GM18870 (cell line): ENCODE data around the gene ASIC5.
"Not testable (repeated sequence)": the region's sequence is repeated elsewhere in the genome, so short reads cannot be mapped to it uniquely, and the experiment has no call there.

Experiments
- ATAC-seq: cut with Tn5 transposase; IDR thresholded peaks from one replicate; pipeline ENCODE4 v1.9.1; 2021; ENCODE audit warnings: moderate library complexity; ENCODE audit not compliant: unreplicated experiment

The ASIC5 gene

DNA sequence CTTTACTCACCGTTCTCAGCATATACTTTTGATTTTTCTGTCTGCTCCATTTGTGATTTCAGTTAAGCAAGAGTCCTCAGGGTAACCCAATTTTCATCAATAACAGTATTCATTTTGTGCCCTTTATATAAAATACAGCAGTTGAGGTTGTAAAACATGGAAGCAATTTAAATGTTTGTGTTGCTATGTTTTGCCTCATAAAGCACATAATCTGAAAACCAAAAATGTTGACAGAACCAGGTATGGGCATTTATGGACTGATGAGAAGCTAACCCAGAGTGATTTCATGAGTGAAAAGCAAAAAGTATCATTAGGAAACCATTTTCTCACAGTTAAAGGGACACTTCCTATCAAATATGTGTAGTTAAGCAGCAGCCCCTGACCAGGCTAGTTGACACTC is at the start of gene ASIC5:
TSS of gene ASIC5 (minus strand) at position 101 of the 400 bp plus-strand sequence. CDS start at position 50, 51 bp downstream.
- ATAC-seq, result no peak

DNA sequence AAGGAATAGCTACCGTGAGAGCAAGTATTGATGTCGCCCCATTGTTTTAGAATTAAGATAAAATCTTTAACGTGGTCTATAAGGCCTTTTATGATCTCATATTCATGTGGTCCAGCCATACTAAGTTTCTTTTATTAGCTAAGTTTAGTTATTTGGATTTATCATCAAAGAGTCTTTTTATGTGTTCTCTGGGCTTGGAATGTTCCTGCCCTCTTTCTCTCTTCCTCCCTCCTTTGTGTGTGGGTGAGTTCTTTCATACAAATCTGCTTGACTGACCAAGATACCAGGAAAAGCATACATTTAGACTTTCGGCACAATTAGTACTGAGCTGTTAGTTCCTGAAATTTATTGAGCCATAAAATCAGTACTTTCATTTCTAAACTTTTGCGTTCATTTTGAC is 48.7 kb upstream of the ASIC5 start:
- no peak for ATAC-seq

- no peak for ATAC-seq
These were observed 45.8 kb upstream of the ASIC5 start for GRCh38 chr4:155911905-155912304.

DNA sequence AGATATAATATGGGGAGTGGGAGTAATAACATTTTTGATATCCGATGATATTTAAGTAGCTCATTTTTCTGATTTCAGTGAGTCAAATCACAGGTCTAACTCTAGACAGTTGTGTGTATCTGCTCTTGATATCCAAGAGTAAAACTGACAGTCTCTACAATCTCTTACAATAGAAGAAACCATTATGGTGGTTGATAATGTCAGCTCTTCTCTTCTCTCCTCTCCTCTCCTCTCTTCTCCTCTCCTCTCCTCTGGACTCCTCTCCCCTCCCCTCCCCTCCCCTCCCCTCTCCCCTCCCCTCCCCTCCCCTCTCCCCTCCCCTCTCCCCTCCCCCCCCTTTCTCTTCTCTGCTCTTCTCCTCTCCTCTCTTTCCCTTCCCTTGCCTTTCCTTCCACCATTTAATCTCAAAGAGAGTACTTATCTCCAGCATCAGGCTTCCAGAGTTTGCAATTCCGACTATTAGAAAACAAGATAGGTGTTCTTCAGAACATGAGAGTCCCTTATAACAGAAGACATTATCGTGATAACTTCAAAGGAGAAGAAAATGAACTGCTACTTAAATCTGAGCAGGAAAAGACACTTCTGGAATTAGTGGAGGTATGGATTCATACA is 43.6 kb upstream of the ASIC5 start:
- ATAC-seq, result no peak

- no peak for ATAC-seq
These were observed 42.4 kb upstream of the ASIC5 start for GRCh38 chr4:155908187-155909139.

- no peak for ATAC-seq
These were observed 41.5 kb upstream of the ASIC5 start for GRCh38 chr4:155907556-155907955.

DNA sequence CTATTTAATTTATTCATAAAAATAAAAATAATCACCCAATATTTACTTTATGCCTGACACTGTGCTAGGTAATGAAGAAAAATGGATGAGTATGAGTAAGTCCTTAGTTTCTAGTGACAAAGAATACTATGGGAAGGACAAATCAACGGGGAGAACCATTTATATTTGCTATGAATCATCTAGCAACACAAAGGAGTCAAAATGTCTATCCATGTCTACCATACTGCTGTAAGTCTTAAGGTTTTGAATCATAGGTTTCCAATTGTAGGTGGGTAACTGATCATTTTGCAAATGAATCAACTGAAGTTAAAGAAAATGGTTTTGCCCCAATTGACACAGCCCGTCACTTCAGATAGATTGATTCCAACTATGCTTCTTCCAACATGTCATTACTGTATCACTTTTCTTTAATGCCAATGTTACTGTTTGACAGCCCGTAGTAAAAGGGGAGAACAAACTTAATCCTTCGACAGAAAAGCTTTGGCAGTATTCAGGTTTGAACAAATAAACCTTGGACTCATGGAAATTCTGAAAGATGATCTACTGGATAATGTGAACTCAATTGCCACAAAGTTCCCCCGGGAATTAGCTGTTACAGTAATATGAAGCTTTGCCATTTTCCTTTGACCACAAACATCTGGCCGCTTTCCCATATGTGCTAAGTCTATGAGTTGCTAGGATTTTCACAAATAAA is 40.6 kb upstream of the ASIC5 start:
- ATAC-seq, result no peak

DNA sequence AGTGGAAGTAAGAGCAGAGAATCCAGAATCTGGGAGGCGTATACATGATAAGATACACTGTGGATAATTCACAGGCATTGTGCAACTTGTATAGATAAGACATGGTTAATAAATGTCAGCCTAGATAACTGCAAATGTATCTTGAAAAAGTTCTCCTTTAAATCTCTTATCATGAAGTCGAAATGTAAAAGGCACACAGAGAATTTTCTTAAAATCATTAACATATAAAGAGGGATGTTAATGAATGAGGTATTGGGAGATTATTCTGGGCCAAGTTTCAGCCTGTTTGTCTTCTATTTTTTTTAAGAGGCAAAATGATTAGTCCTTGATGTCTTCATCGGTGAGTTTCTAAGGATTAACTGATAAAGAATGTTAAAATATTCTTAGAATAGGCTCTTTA is 38.3 kb upstream of the ASIC5 start:
- ATAC-seq, result no peak

- ATAC-seq, result no peak
These were observed 37.4 kb upstream of the ASIC5 start, which contains the start of gene TDO2 for GRCh38 chr4:155903453-155903852. Gene TDO2 (plus strand): TSS chr4:155903696. CDS start chr4:155903759, 63 bp downstream.

DNA sequence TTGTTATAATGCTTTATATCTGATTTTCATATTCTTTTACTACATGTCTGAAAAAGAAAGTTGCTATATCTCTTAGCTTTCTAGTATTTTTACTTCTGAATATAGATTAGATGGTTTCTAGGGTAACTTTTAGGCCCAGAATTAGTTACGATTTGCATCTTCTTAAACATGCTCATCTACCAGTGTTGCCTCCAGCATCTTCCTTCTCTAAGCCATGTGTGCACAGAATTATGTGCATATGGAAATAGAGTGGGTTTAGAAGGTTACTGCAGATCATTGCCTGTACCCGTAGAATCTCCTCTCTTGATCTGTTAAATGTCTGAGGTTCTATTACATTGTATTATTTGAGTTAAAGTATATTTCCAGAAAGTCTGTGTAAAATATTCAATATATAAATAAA is 34.9 kb upstream of the ASIC5 start:
- no peak for ATAC-seq

DNA sequence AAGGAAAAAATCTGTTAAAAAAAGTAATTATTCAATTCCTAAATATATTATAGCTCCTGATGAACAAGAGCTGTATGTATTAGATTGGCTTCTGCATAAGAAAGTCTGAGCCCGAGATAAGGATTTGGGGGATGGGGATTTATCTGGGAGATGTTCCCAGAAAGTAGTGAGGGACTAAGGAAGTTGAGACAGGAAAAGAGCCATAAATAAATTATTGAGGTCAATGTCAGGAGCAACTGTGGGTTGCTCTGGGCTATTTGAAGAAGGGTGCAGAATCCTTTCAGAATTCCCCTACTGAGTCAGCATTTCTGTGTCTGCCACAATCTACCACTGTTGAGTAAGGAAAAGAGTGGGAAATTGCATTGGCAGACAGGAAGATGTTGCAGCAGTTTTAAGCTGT is 34.3 kb upstream of the ASIC5 start:
- ATAC-seq, result no peak

- no peak for ATAC-seq
These were observed 33.8 kb upstream of the ASIC5 start for GRCh38 chr4:155899891-155900290.

DNA sequence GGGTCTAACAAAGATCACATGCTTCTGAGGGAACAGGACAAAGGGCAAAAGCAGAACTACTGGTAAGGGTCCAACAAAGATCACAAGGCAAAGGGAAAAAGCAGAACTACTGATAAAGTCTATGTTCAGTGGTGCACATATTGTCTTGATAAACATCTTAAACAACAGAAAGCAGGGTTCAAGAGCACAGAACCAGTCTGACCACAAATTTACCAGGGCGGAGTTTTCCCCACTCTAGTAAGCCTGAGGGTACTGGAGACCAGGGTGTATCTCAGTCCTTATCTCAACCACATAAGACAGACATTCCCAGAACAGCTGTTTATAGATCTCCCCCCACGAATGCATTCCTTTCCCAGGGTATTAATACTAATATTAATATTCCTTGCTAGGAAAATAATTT is 32.3 kb upstream of the ASIC5 start:
- not testable (repeated sequence) for ATAC-seq

GRCh38 chr4:155891058-155891457 is 25.0 kb upstream of the ASIC5 start:
- no peak for ATAC-seq

DNA sequence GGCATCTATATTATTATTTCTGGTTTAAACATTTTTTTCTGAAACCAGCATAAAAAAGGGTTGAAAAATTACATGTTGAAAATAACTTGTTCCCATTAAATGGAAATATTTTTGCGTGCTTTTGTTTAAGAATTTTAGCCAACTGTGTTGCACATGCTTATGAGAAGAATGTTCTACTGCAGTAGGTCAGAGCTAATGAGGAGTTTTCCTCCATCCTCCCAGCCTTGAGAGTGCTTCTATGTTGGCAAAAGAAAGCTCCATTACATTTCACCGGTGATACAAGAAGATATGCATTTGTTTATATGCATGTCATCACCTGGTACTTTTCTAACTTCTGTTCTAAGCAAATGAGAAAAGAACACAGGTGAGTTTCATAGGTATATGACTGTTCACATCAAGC is 23.9 kb upstream of the ASIC5 start:
- ATAC-seq, result no peak

DNA sequence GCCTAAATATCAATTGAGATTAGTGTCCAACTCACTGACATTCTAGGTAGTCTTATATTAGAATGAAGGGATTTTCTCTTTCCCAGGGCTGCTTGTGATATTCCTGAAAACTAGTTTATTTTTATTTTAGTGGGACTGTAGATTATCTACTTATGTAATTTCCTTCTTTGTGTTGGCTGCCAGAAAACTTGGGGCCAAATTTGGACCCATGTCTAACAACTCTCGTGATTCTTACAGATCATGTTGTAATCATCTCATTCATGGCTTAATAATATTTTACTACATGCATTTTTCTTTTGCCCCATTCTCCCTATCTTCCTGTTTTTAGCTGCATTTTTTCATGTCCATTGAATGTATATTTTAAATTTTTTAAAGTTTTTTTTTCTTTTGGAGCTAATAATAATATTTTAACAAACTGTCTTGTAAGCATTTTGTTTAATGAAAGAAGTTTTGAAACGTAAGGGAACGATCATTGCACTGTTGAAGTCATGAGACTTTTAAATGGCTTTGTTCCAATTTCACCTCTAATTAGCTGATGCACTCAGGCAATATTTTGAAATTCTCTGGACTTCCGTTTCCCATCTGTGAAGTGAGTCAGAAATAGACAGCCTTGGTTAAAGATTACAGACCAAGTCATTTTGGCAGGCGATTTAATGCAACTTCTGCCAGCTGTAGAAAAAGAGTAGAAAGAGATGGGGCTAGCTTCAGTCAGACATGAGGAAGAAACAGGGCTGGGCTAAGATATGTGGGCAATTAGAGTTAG is 23.1 kb upstream of the ASIC5 start:
- peak; percentile 98 for ATAC-seq

GRCh38 chr4:155887847-155888570 is 21.9 kb upstream of the ASIC5 start:
- no peak for ATAC-seq

- no peak for ATAC-seq
These were observed 21.0 kb upstream of the ASIC5 start for GRCh38 chr4:155887045-155887444.

DNA sequence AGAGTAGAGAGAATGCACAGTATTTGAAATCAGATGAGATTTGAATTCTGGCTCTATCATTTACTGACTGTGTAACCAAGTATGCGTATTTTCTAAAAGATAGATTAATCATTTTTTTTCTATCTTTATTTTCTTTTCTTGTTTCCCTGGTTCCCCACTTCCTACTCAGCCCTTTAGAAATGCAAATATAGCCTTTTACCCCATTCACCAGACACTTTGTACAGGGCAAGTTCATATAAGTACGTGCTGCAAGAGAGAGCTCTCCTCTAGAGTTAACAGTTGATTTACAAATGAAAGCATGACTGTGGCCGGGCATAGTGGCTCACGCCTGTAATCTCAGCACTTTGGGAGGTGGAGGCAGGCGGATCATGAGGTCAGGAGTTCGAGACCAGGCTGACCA is 19.6 kb upstream of the ASIC5 start:
- ATAC-seq, result no peak

GRCh38 chr4:155883895-155884294 is 17.8 kb upstream of the ASIC5 start:
- peak; percentile 38 for ATAC-seq
